HL-60 (cell line): ENCODE measurements around the gene ERVK3-1.

ENCODE experiments used
- DNase-seq, 2 experiments: peaks; one replicate each; pipeline ENCODE4 v3.0.0-alpha.2; 2010 to 2020; ENCODE audit warnings: low read depth in 1 of 2, low spot score in 1 of 2
- H3K27ac ChIP-seq: fragments of 250-450 bp; sonication (Bioruptor Pico); replicated peaks from 2 replicates; pipeline ENCODE4 v1.5.1; 2020; ENCODE audit warnings: mild to moderate bottlenecking, moderate library complexity
- H3K27me3 ChIP-seq: fragments of 250-450 bp; sonication (Bioruptor Pico); 2 replicates; pipeline ENCODE4 v1.5.1; 2021; ENCODE audit warnings: mild to moderate bottlenecking, moderate library complexity; ENCODE audit not compliant: insufficient read depth, poor library complexity, severe bottlenecking
- H3K4me3 ChIP-seq: replicated peaks from 2 replicates; pipeline ENCODE4 v1.5.1; 2011; ENCODE audit warnings: mild to moderate bottlenecking, control low read depth, low read length; ENCODE audit not compliant: insufficient read depth
- CTCF ChIP-seq: IDR thresholded peaks from one replicate; pipeline ENCODE4 v1.5.1; 2011; ENCODE audit warnings: low read length, control low read depth, inconsistent platforms; ENCODE audit not compliant: insufficient read depth
- GABPA ChIP-seq: IDR thresholded peaks from 2 replicates; pipeline ENCODE4 v1.6.1; 2012; ENCODE audit warnings: low read depth
- POLR2AphosphoS5 ChIP-seq: IDR thresholded peaks from 2 replicates; pipeline ENCODE4 v1.6.1; 2012; ENCODE audit warnings: low read depth
- REST ChIP-seq: IDR thresholded peaks from 2 replicates; pipeline ENCODE4 v1.6.1; 2012; ENCODE audit warnings: low read depth; ENCODE audit not compliant: insufficient replicate concordance
- SPI1 ChIP-seq: IDR thresholded peaks from 2 replicates; pipeline ENCODE4 v1.6.1; 2012; ENCODE audit warnings: low read depth, mild to moderate bottlenecking, borderline replicate concordance

The ERVK3-1 gene

GRCh38 chr19:58279925-58280316, 25.3 kb upstream of the ERVK3-1 start:
- H3K27me3 ChIP-seq, result no peaks in the 10 kb centered on the region
- no peak for DNase-seq
- TF ChIP-seq POLR2AphosphoS5, result no peak
- TF ChIP-seq REST, result no peak
- no peak for TF ChIP-seq CTCF
- TF ChIP-seq GABPA, result no peak
- TF ChIP-seq SPI1, result no peak
- H3K4me3 ChIP-seq, result peak overlapping the region; percentile 82
- peak overlapping the region; percentile 94 for H3K27ac ChIP-seq

GRCh38 chr19:58284199-58284598, 21.0 kb upstream of the ERVK3-1 start:
- H3K27ac ChIP-seq, result no peak overlapping the region
- no peaks in the 10 kb centered on the region for H3K27me3 ChIP-seq
- TF ChIP-seq REST (no peak), POLR2AphosphoS5 (no peak)
- no peak for DNase-seq
- H3K4me3 ChIP-seq, result no peak overlapping the region

GRCh38 chr19:58291943-58292342, 13.2 kb upstream of the ERVK3-1 start:
- no peaks in the 10 kb centered on the region for H3K27me3 ChIP-seq
- no peak for TF ChIP-seq POLR2AphosphoS5
- TF ChIP-seq GABPA, result no peak
- TF ChIP-seq CTCF, result no peak
- no peak for TF ChIP-seq SPI1
- no peak for TF ChIP-seq REST
- H3K27ac ChIP-seq, result no peak overlapping the region
- no peak overlapping the region for H3K4me3 ChIP-seq
- no peak for DNase-seq

GRCh38 chr19:58294743-58295374, 10.3 kb upstream of the ERVK3-1 start:
- TF ChIP-seq SPI1 (no peak), GABPA (no peak), CTCF (no peak), REST (no peak), POLR2AphosphoS5 (no peak)
- no peaks in the 10 kb centered on the region for H3K27me3 ChIP-seq
- H3K4me3 ChIP-seq, result no peak overlapping the region
- no peak for DNase-seq
- no peak overlapping the region for H3K27ac ChIP-seq
